ENCODE measurements around the gene GUCA1C. TPM values are rescaled to one million over a fixed set of nuclear protein-coding genes. Genes with fewer than 3 reads are reported as not detected.

Gene GUCA1C
- total and polyA plus RNA-seq, 8 donors, result 0.45 to 4.7 (median 2.6) TPM; not detected in 5

- intact Hi-C loops (cut with DNase I; ENCODE audit: low total_unique reads), result no loop called here
- DNase-seq, result no peak
- TF ChIP-seq EP300 (IDR thresholded peaks at IDR 0.05) (no peak), POLR2AphosphoS5 (IDR thresholded peaks at IDR 0.05) (no peak), POLR2A (IDR thresholded peaks at IDR 0.05) (no peak), CTCF (IDR thresholded peaks at IDR 0.05) (no peak)
- no peaks in the 10 kb centered on the region for H3K27me3 ChIP-seq
- no peaks in the 10 kb centered on the region for H3K9me3 ChIP-seq
- no peak overlapping the region for H3K4me3 ChIP-seq
- no peaks in the 10 kb centered on the region for H3K4me1 ChIP-seq
- no peaks in the 10 kb centered on the region for H3K36me3 ChIP-seq
- WGBS, 5 donors, result 68 to 73% (median 72%) methylated on average over 1 of the region's 1 CpG
- H3K27ac ChIP-seq, result no peak overlapping the region
These were observed 5.3 kb upstream of the GUCA1C start for GRCh38 chr3:108959017-108959416.

- DNase-seq, result no peak
- intact Hi-C loops (cut with DNase I; ENCODE audit: low total_unique reads), result no loop called here
- Histone ChIP-seq H3K9me3 (no peaks in the 10 kb centered on the region), H3K27me3 (no peaks in the 10 kb centered on the region), H3K4me1 (no peaks in the 10 kb centered on the region), H3K4me3 (no peak overlapping the region), H3K36me3 (no peaks in the 10 kb centered on the region), H3K27ac (no peak overlapping the region)
- WGBS, 5 donors, result 72 to 84% (median 83%) methylated on average over 4 of the region's 4 CpGs
- TF ChIP-seq POLR2AphosphoS5 (IDR thresholded peaks at IDR 0.05) (no peak), POLR2A (IDR thresholded peaks at IDR 0.05) (no peak), EP300 (IDR thresholded peaks at IDR 0.05) (no peak), CTCF (IDR thresholded peaks at IDR 0.05) (no peak)
These were observed 469 bp downstream of the GUCA1C start for GRCh38 chr3:108953210-108953609.

GRCh38 chr3:108951820-108952501, 1.7 kb downstream of the GUCA1C start:
- 74 to 83% (median 80%) methylated on average over 7 of the region's 7 CpGs for WGBS, 5 donors
- TF ChIP-seq EP300 (IDR thresholded peaks at IDR 0.05), result no peak
- no peak for TF ChIP-seq POLR2AphosphoS5 (IDR thresholded peaks at IDR 0.05)
- TF ChIP-seq POLR2A (IDR thresholded peaks at IDR 0.05), result no peak
- TF ChIP-seq CTCF (IDR thresholded peaks at IDR 0.05), result no peak
- Histone ChIP-seq H3K9me3 (no peaks in the 10 kb centered on the region), H3K4me1 (no peaks in the 10 kb centered on the region), H3K36me3 (no peaks in the 10 kb centered on the region), H3K27ac (no peak overlapping the region), H3K27me3 (no peaks in the 10 kb centered on the region), H3K4me3 (no peak overlapping the region)
- intact Hi-C loops (cut with DNase I; ENCODE audit: low total_unique reads), result no loop called here
- DNase-seq, result no peak

- TF ChIP-seq POLR2A (IDR thresholded peaks at IDR 0.05) (no peak), EP300 (IDR thresholded peaks at IDR 0.05) (no peak), CTCF (IDR thresholded peaks at IDR 0.05) (no peak), POLR2AphosphoS5 (IDR thresholded peaks at IDR 0.05) (no peak)
- intact Hi-C loops (cut with DNase I; ENCODE audit: low total_unique reads), result no loop called here
- 57 to 72% (median 58%) methylated on average over 2 of the region's 2 CpGs for WGBS, 5 donors
- Histone ChIP-seq H3K27me3 (no peaks in the 10 kb centered on the region), H3K9me3 (no peaks in the 10 kb centered on the region), H3K4me1 (no peaks in the 10 kb centered on the region), H3K4me3 (no peak overlapping the region), H3K27ac (no peak overlapping the region), H3K36me3 (no peaks in the 10 kb centered on the region)
- no peak for DNase-seq
These were observed 5.8 kb downstream of the GUCA1C start for GRCh38 chr3:108947855-108948254.
